ENCODE data around the gene THRB. TPM values are rescaled to one million over a fixed set of nuclear protein-coding genes. Genes with fewer than 3 reads are reported as not detected.

THRB gene
- total RNA-seq, 1 experiment from 2014 or later: 5.8 TPM

GRCh38 chr3:24385012-24385615 is 109.5 kb downstream of the THRB start (continued):
- TF ChIP-seq ZNF532 (CRISPR knock-in tag; IDR thresholded peaks at IDR 0.05; ENCODE audit: borderline replicate concordance) (no peak), ZSCAN18 (CRISPR knock-in tag; IDR thresholded peaks at IDR 0.05) (no peak), PREB (CRISPR knock-in tag; IDR thresholded peaks at IDR 0.05; ENCODE audit: borderline replicate concordance) (no peak), NR3C1 (CRISPR knock-in tag; conservative IDR thresholded peaks at IDR 0.05; ENCODE audit: low read depth) (no peak), PRRX2 (CRISPR knock-in tag; IDR thresholded peaks at IDR 0.05) (no peak), ZNF425 (CRISPR knock-in tag; conservative IDR thresholded peaks at IDR 0.05) (no peak), GRHL2 (CRISPR knock-in tag; IDR thresholded peaks at IDR 0.05; ENCODE audit: insufficient replicate concordance, severe bottlenecking) (no peak), SMAD3 (CRISPR knock-in tag; IDR thresholded peaks at IDR 0.05; ENCODE audit: borderline replicate concordance) (no peak), ZNF138 (CRISPR knock-in tag; conservative IDR thresholded peaks at IDR 0.05) (no peak)

GRCh38 chr3:24382647-24383046 is 112.0 kb downstream of the THRB start:
- CTCF ChIA-PET: no interaction called here
- Mint-ChIP-seq H3K9me3 (no peaks in the 10 kb centered on the region), H3K27ac (no peak overlapping the region; the same call in 1 of the 2 replicates), H3K4me1 (no peaks in the 10 kb centered on the region), H3K4me3 (no peak overlapping the region), H3K27me3 (ENCODE audit: low read depth) (no peaks in the 10 kb centered on the region; the same call in 1 of the 2 replicates), H3K36me3 (no peaks in the 10 kb centered on the region)
- POLR2A ChIA-PET: no interaction called here
- DNase-seq (ENCODE audit: low spot score) (no peak), ATAC-seq (no peak)
- no peak for TF ChIP-seq STAT6 (CRISPR knock-in tag; conservative IDR thresholded peaks at IDR 0.05; ENCODE audit: low read depth)
- TF ChIP-seq SOX15 (CRISPR knock-in tag; IDR thresholded peaks at IDR 0.05): no peak
- TF ChIP-seq E2F4 (CRISPR knock-in tag; IDR thresholded peaks at IDR 0.05; ENCODE audit: borderline replicate concordance, low read depth): no peak
- no peak for TF ChIP-seq RELA (CRISPR knock-in tag; IDR thresholded peaks at IDR 0.05; ENCODE audit: borderline replicate concordance)
- TF ChIP-seq JAZF1 (CRISPR knock-in tag; IDR thresholded peaks at IDR 0.05): no peak
- TF ChIP-seq ZMAT4 (CRISPR knock-in tag; IDR thresholded peaks at IDR 0.05): no peak
- TF ChIP-seq FOXJ3 (CRISPR knock-in tag; IDR thresholded peaks at IDR 0.05; ENCODE audit: borderline replicate concordance): no peak
- no peak for TF ChIP-seq ARID4B (CRISPR knock-in tag; IDR thresholded peaks at IDR 0.05; ENCODE audit: borderline replicate concordance)
